Non-pigmented ciliary epithelial cell (primary cell): Measurements from ENCODE around the gene RNF166.

Experiments used
- DNase-seq: peaks from one replicate; pipeline ENCODE4 v3.0.0-alpha.2; 2010; ENCODE audit warnings: low read depth

The RNF166 gene

DNA sequence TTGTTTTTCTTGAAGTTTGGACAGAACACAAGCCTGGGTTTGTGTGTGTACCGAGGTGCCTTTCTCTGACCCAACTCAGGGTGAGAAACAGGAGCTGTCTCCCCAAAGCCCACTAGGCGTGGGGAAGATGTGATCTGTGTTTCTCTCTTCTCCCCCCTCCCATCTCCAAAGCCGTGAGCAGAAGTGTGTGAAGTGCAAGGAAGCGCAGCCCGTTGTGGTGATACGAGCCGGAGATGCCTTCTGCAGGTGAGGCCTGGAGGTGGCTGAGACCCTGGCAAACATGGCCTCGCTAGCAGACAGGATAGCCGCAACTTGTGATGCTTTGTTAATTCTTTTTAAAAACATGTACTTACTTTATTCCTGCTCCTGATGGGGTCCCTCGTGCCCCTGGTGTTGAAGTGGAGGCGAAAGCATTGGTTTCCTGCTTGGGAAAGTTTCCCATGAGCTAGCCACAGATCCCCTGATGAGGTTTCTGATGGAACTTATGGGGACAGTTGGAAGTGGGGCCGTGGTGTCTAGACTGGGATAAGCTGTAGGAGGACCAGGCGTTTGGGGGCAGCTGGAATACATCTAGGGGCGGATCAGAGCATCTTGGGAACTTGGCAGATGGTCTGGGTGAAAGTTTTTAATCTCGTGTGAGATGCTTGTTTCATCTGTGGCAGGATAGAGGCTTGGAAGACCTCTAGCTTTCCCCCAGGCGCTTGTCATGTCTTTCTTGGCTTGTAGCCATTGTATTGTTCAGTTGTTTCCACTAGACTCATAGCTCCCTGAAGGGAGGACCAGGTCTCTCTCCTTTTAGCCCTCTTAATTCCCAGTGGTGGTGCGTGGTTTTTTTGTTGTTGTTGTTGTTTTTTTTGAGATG, 988 bp upstream of the RNF166 start:
- no peak for DNase-seq

DNA sequence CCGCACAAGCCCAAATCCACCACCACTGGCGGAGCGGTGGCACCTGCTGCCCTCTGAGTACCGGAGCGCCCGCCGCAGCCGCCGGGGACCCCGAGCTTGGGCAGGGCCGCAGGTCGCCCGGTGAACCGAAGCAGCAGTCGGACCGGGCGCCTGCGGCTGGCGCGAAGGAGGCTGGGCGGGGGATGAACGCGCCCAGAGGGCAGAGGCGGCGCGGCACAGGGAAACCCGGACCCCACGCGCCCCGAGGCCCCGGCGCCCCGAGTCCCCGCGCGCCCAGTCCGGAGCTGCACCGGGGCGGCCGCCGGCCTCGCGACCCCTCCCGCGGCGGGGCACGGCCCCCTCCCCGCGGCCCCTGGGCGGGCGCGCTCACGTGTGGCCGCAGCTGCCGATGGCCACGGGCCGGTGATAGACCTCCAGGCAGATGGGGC, 393 bp downstream of the RNF166 start:
- DNase-seq, result no peak

GRCh38 chr16:88705076-88705684, 1.0 kb downstream of the RNF166 start:
- DNase-seq, result no peak

GRCh38 chr16:88703486-88704309, 2.5 kb downstream of the RNF166 start:
- no peak for DNase-seq

DNA sequence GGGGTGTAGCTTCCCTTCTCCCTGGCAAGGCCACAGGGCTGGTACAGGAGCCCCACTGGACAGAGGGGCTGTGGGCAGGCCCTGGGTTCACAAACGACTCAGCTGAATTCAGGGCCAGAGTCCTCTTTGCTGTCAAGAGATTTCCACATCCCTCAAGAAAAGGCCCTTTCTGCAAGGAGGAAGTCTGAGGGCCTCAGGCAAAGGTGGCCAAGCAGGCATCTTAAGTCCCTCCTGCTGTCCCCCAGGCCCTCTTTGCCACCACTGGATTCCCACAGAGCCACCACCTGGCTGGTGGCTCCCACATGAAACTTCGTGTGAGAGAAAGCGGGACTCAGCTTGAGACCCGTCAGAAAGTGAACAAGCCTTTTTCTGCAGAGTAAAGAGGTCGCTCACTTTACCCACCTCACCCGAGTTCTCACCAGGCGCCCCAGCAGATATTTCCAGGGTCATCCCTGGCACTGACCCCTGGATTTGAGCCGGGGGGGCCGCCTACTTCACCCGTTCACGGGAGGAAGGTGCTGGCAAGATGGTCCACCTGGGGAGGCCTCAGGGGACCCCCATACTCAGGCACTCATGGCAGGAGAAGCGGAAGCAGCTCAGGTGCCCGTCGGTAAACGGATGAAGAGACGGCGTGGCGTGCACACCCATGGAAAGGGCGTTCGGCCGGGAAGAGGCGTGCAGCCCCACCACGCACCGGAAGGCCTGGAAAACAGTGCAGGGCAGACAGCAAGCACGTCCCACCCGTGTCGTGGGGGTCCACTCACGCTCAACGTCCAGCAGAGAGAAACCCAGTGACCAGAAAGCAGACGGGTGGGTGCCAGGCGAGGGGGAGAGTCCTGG, 3.6 kb downstream of the RNF166 start:
- no peak for DNase-seq

DNA sequence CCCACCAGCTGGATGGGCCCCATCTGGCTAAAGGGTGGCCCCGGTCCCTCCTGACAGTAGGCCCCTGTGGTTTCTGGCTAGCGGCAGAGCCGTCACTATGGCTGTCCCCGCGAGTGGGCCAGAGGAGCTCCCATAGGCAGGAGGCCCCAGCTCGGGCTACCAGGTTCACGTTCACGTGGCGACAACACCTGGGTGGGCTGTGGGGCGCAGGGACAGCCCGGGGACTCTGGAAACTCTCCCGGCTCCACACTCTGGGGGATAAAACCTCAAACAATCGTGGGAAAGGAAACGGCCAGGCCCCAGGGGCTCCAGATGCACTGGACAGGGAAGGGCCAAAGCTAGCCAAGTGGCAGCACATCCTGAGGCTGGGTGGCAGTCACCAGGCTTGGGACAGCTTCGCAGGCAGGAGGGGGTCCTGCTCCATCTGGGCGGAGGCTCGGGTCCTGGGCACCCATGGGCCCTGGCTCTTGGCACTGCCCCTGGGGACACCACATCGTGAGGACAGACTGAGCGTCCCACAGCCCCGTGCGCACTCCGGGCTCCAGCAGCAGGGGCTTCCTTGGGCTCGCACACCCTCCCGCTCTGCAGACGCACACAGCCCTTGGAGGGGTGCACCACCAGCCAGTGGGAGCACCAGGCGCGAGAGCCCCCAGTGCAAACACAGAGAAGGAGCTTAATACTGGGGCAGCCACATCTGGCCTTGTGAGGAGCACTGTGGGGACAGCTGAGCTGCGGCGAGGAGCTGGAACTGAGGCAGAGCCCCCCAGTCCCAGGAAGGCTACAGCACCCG, 4.4 kb downstream of the RNF166 start:
- no peak for DNase-seq

- peak; percentile 71 for DNase-seq
These were observed 5.3 kb downstream of the RNF166 start for GRCh38 chr16:88700636-88701482.

GRCh38 chr16:88700322-88700635, 5.9 kb downstream of the RNF166 start:
- DNase-seq, result no peak

DNA sequence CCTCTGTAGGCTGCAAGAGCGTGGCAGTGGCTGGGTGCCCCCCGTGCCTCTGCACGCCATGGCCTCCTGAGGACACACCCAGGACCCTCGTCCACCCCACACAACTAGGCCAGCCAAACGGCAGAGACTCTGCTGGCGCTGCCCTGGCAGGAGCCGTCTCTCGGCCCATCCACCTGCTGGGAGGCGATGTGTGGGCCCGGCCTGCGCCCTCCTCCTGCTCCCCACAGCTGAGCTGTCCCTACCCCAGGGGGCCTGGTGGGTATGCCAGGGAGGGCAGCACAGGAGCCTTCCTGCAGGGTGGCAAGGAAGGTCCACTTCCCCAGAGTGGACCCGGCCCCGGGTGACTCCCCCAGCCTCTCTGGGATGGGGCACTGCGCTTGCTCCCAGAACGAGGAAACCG, 7.0 kb downstream of the RNF166 start:
- no peak for DNase-seq

GRCh38 chr16:88698646-88699045, 7.6 kb downstream of the RNF166 start:
- no peak for DNase-seq

GRCh38 chr16:88697831-88698615, 8.2 kb downstream of the RNF166 start:
- DNase-seq, result no peak

DNA sequence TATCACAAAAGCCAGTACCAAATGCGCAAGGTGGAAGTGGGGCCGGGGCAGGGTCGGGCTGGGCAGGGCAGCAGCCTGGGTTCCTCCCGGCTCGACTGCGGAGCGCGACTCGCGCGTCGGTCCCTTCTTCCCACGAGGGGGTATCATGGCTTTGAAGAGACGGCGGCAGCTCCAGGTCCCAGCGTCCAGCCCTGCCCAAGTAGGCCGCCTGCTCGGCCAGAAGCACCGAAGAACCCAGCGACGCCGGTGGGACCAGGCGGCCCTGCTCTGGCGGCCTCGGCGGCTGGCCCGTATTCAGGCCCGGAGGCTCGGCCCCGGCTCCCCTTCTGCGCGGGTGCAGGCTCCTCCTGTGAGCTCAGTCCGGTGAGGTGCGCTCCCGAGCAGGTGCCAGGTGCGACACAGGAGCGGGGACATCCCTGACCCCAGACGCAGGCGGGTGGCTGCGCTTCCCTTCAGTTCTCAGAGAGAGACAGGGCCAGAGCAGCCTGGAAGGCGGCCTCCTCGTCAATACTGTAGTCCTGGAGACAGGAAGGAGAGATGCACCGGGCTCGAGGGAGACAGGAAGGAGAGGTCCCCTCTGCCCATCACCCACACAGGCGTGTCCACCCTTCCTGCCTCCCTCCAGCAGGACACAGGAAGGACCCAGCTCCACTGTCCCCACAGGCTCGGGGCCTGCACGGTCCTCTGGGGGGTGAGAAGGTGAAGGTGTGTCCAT, 8.9 kb downstream of the RNF166 start:
- DNase-seq, result no peak

DNA sequence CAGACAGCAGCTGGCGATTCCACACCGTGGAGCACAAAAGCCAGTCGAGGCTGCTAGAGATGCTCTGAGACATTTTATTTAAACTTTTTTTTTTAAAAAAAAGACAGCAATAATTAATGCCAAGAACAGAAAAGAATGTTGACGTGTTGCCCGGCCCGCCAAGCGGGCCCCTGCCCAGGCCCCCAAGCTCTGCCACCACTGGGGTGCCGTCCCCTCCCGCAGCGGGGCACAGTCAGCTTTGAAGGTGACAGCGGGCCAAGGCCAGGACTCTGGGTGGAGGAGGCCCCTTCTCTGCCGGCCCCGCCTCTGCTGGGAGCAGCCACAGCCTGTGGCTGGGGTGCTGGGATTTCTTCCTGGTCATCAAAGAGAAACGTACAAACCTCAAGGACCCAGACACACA, 9.8 kb downstream of the RNF166 start:
- no peak for DNase-seq

GRCh38 chr16:88695753-88696152, 10.5 kb downstream of the RNF166 start:
- no peak for DNase-seq

DNA sequence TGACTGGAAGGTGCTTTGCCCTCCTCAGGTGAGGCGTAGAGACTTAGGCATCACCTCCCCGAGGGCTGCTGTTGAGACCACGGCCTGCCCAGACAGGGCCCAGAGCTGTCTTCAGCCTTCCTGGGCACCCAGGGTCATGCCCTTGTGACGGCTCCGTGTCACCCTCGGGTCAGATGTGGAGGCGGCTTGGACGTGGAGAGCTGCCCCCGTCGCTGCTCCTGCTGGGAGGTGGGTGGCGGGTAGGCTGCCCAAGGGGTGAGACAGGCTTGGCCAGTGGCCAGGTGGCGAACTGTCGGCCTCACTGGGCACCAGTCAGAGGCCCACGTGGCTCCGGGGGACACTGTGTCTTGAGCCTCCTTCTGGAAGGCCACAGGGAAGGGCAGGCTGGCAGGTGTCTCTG, 11.0 kb downstream of the RNF166 start:
- no peak for DNase-seq

DNA sequence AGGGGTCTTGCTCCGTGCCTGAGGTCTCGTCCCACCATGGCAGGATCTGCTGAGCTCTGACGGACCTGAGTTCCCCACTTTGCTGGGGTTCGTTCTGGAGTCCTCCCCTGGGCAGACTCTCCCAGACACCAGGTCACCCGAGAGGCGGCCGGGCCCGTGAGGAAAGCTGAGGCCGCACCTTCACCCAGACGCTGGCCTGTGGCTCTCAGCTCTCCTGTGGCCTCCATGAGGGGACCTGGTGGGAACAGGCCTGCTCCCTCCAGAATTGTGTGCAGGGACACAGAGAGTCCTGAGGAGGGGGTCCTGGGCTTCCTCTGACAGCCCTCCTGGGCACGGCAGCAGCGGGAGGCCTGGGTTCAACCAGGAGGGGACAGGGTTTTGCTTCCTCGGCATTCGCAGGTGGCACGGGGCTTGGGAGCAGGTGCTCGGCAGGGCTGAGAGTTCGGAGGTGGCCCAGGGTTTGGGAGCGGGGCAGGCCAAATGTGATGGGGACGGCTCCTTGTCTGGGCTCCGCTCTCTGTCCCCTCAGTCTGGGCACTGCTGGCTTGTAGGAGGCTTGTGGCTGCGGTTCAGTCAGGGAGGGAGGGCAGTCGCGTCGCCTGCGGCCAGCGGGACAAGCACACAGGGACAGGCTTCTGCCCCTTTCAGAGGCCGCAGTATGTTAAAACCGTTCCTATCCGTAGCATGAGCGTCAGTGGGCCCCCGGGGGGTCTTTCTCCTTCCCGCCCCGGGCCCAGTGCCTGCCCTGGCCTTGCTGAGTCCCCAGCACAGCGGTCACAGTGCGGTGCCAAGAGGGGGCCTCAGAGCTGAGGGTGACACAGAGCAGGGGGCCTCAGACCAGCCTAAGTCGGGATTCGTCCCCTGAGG, 11.8 kb downstream of the RNF166 start:
- no peak for DNase-seq

GRCh38 chr16:88693420-88694177, 12.6 kb downstream of the RNF166 start:
- DNase-seq, result no peak
